Gastroesophageal sphincter (tissue), 4 donors: Measurements from ENCODE around the gene EPHB2. TPM values are rescaled to one million over a fixed set of nuclear protein-coding genes. Genes with fewer than 3 reads are reported as not detected.

Source experiments
- ATAC-seq: fragments of 150-250 bp; one replicate; pipeline ENCODE4 v1.9.1; 2016; ENCODE audit warnings: mild to moderate bottlenecking, moderate library complexity
- H3K27ac ChIP-seq, 4 donors: fragments of 200-600 bp; sonication (generic) in 3 of 4; 1 replicate in 3 of 4; 2 replicates in 1 of 4; pipeline ENCODE4 v1.5.1; 2016 to 2019
- H3K27me3 ChIP-seq: fragments of 200-600 bp; sonication (generic); one replicate; pipeline ENCODE4 v1.5.1; 2019
- H3K36me3 ChIP-seq, 2 donors: fragments of 200-600 bp; sonication (generic); one replicate each; pipeline ENCODE4 v1.5.1; 2019; ENCODE audit warnings: control low read depth in 1 of 2
- H3K4me1 ChIP-seq, 3 donors: fragments of 200-600 bp; sonication (generic); 1 replicate in 2 of 3; 2 replicates in 1 of 3; pipeline ENCODE4 v1.5.1; 2016 to 2019; ENCODE audit warnings: control low read depth in 2 of 3
- H3K4me3 ChIP-seq, 2 donors: fragments of 200-600 bp; sonication (generic); one replicate each; pipeline ENCODE4 v1.5.1; 2019; ENCODE audit warnings: mild to moderate bottlenecking in 1 of 2, moderate library complexity in 1 of 2
- H3K9me3 ChIP-seq, 3 donors: fragments of 200-600 bp; sonication (generic); one replicate each; pipeline ENCODE4 v1.5.1; 2017 to 2019; ENCODE audit warnings: control low read depth in 2 of 3
- CTCF ChIP-seq, 4 experiments: fragments of 200-600 bp in 2 of 4; fragments of 450-650 bp in 2 of 4; sonication (generic) in 1 of 4; IDR thresholded peaks; one replicate each; pipeline ENCODE4 v1.5.1; 2017 to 2019; ENCODE audit warnings: antibody characterized with exemption in 4 of 4, mild to moderate bottlenecking in 2 of 4, moderate library complexity in 2 of 4
- EP300 ChIP-seq: sonication (generic); formaldehyde crosslinking; IDR thresholded peaks from one replicate; pipeline ENCODE4 v1.6.1; 2017; ENCODE audit warnings: antibody characterized with exemption, mild to moderate bottlenecking
- POLR2A ChIP-seq, 2 donors: fragments of 450-650 bp; IDR thresholded peaks; one replicate each; pipeline ENCODE4 v1.6.1; 2017; ENCODE audit warnings: antibody characterized with exemption in 2 of 2, mild to moderate bottlenecking in 2 of 2, moderate library complexity in 1 of 2
- POLR2AphosphoS5 ChIP-seq: sonication (generic); formaldehyde crosslinking; IDR thresholded peaks from one replicate; pipeline ENCODE4 v1.6.1; 2017; ENCODE audit warnings: antibody characterized with exemption
- WGBS, 2 donors: methylation state at CpG; one replicate each; pipeline ENCODE4 v1.1.5; 2018; ENCODE audit warnings: low coverage in 1 of 2; 5-methylcytosine and 5-hydroxymethylcytosine counted together
- total RNA-seq, 4 donors: library from RNA; depleted of rRNA; stranded (reverse); fragments of >200 nt; gene quantifications; one replicate each; pipeline ENCODE4 v1.1.0, GENCODE V29; 2016

Gene EPHB2
- total RNA-seq, 4 donors from 2014 or later = 2.0 to 5.9 (median 2.6) TPM

DNA sequence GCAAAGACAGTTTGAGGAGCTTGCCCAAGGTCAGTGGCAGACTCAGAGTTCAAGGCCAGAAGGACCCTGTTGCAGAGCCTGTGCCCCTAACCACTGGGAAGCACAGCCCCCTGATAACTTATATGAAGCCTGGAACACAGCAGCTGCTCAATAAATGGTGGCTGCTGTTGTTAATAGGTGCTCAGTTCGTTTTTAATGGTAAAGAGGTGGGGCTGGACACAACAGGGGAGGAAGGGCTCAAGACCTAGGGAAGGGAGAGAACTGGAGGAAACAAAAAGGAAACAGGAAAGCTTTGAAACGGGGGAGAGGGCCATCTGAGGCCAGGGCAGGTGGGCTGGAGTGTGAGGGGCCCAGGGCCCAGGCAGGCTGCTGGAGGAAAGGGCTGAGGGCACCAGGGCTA is 136.6 kb downstream of the EPHB2 start:
- H3K27ac ChIP-seq = no peak overlapping the region
- no peaks in the 10 kb centered on the region for H3K36me3 ChIP-seq
- H3K9me3 ChIP-seq = no peaks in the 10 kb centered on the region
- no peak for TF ChIP-seq CTCF (IDR thresholded peaks at IDR 0.05)
- no peak for TF ChIP-seq POLR2AphosphoS5
- TF ChIP-seq POLR2A (IDR thresholded peaks at IDR 0.05) = no peak
- no peak for TF ChIP-seq EP300
- no peak overlapping the region for H3K4me3 ChIP-seq
- WGBS, 2 donors = 54 to 78% methylated on average over 2 of the region's 2 CpGs
- ATAC-seq = no peak
- peaks cover 35% of the 10 kb centered on the region for H3K27me3 ChIP-seq
- H3K4me1 ChIP-seq = no peaks in the 10 kb centered on the region

DNA sequence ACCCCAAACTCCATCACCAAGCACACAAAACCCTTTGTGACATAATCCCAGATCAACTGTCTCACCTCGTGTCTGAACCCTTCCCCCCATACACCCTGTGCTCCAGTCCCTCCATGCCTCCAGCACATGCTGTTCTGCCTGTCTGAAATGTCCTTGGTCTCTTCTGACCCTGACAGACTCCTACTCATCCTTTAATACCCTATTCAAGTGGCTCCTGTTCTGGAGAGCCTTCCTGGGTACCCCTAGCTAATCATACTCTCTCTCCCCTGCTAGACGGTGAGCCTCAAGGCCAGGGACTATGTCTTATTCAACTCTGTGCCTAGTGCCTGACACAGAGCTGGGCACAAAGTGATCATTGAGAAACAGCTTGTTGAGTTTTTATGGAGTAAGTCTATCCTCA is 137.1 kb downstream of the EPHB2 start:
- no peak for TF ChIP-seq POLR2A (IDR thresholded peaks at IDR 0.05)
- TF ChIP-seq EP300 = no peak
- no peak for TF ChIP-seq CTCF (IDR thresholded peaks at IDR 0.05)
- no peak for TF ChIP-seq POLR2AphosphoS5
- no peaks in the 10 kb centered on the region for H3K4me1 ChIP-seq
- 83 to 88% methylated on average over 1 to 2 of the region's 2 CpGs for WGBS, 2 donors

DNA sequence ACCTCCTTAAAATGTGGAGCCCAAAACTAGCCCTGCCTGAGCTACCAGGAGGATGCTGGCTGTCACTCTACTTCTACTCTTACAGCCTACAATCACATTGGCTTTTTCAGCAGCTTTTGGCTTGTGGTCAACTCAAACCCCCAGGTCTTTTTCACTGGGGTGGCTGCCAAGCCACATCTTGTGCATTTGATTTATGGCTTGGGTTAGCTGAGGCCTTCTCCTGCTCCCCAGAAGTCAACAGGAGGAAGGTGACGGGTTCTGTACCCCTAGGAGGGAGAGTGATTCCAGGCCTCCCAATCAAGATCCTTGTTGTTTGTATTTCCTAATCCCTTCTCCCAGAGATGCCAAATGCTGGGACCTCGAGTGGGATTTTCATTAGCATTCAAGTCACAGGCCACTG is 137.8 kb downstream of the EPHB2 start:
- TF ChIP-seq POLR2A (IDR thresholded peaks at IDR 0.05) (no peak), EP300 (no peak), CTCF (IDR thresholded peaks at IDR 0.05) (no peak), POLR2AphosphoS5 (no peak)
- H3K9me3 ChIP-seq = no peaks in the 10 kb centered on the region
- no peak overlapping the region for H3K27ac ChIP-seq
- no peak for ATAC-seq
- H3K4me1 ChIP-seq = no peaks in the 10 kb centered on the region
- peaks cover 31% of the 10 kb centered on the region for H3K27me3 ChIP-seq
- no peak overlapping the region for H3K4me3 ChIP-seq
- 57 to 83% methylated on average over 1 to 2 of the region's 2 CpGs for WGBS, 2 donors
- no peaks in the 10 kb centered on the region for H3K36me3 ChIP-seq

More for the DNA sequence above, 137.1 kb downstream of the EPHB2 start:
- H3K27ac ChIP-seq = no peak overlapping the region
- no peaks in the 10 kb centered on the region for H3K36me3 ChIP-seq
- no peak overlapping the region for H3K4me3 ChIP-seq
- peaks cover 31% of the 10 kb centered on the region for H3K27me3 ChIP-seq
- no peak for ATAC-seq
- H3K9me3 ChIP-seq = no peaks in the 10 kb centered on the region

- H3K4me1 ChIP-seq = no peaks in the 10 kb centered on the region
- no CpG with 5 or more reads among the region's 5 CpGs for WGBS, 2 donors
- ATAC-seq = no peak
Observed at GRCh38 chr1:22849770-22850169, 139.1 kb downstream of the EPHB2 start.

More at GRCh38 chr1:22849770-22850169, 139.1 kb downstream of the EPHB2 start:
- Histone ChIP-seq H3K27ac (no peak overlapping the region), H3K4me3 (no peak overlapping the region), H3K27me3 (peaks cover 28% of the 10 kb centered on the region), H3K9me3 (no peaks in the 10 kb centered on the region), H3K36me3 (no peaks in the 10 kb centered on the region)
- TF ChIP-seq CTCF (IDR thresholded peaks at IDR 0.05) (no peak), POLR2AphosphoS5 (no peak), POLR2A (IDR thresholded peaks at IDR 0.05) (no peak), EP300 (no peak)
